Liver (tissue), 9 donors: ENCODE data around the gene C12orf75. TPM values are rescaled to one million over a fixed set of nuclear protein-coding genes. Genes with fewer than 3 reads are reported as not detected.

Experiments
- DNase-seq: peaks from one replicate; pipeline ENCODE4 v3.0.0-alpha.2; 2017; ENCODE audit warnings: low spot score
- H3K27ac ChIP-seq, 2 donors: one replicate each; pipeline ENCODE4 v1.7.0; 2013; ENCODE audit warnings: inconsistent platforms in 2 of 2, low read length in 2 of 2, control low read depth in 1 of 2, low read depth in 1 of 2, mild to moderate bottlenecking in 1 of 2
- H3K27me3 ChIP-seq, 4 donors: one replicate each; pipeline versions ENCODE4 v1.6.1 to v1.7.0; 2013; ENCODE audit warnings: low read length in 3 of 4, inconsistent platforms in 1 of 4, mild to moderate bottlenecking in 1 of 4, moderate library complexity in 1 of 4; ENCODE audit not compliant: control insufficient read depth in 4 of 4, insufficient read depth in 4 of 4
- H3K36me3 ChIP-seq, 4 donors: one replicate each; pipeline versions ENCODE4 v1.6.1 to v1.7.0; 2013; ENCODE audit warnings: low read length in 3 of 4, mild to moderate bottlenecking in 3 of 4, low read depth in 1 of 4, moderate library complexity in 1 of 4; ENCODE audit not compliant: control insufficient read depth in 4 of 4, insufficient read depth in 3 of 4
- H3K4me1 ChIP-seq, 4 donors: one replicate each; pipeline versions ENCODE4 v1.6.1 to v1.7.0; 2013; ENCODE audit warnings: low read length in 3 of 4, mild to moderate bottlenecking in 3 of 4, moderate library complexity in 1 of 4; ENCODE audit not compliant: control insufficient read depth in 4 of 4, insufficient read depth in 4 of 4
- H3K4me3 ChIP-seq, 3 donors: one replicate each; pipeline versions ENCODE4 v1.6.1 to v1.7.0; 2013; ENCODE audit warnings: low read length in 3 of 3, control low read depth in 1 of 3, low read depth in 1 of 3, mild to moderate bottlenecking in 1 of 3
- H3K9ac ChIP-seq, 2 donors: one replicate each; pipeline ENCODE4 v1.7.0; 2013; ENCODE audit warnings: low read length in 2 of 2, mild to moderate bottlenecking in 2 of 2, moderate library complexity in 2 of 2, control low read depth in 1 of 2, low read depth in 1 of 2
- H3K9me3 ChIP-seq, 4 donors: one replicate each; pipeline versions ENCODE4 v1.6.1 to v1.7.0; 2013; ENCODE audit warnings: low read length in 3 of 4; ENCODE audit not compliant: control insufficient read depth in 4 of 4
- ATF3 ChIP-seq: IDR thresholded peaks from 2 replicates; pipeline ENCODE4 v1.6.1; 2016; ENCODE audit warnings: antibody characterized with exemption
- CTCF ChIP-seq: fragments of 150-350 bp; IDR thresholded peaks from 2 replicates; pipeline ENCODE4 v1.5.1; 2017; ENCODE audit warnings: improper control_type of control experiment, low read depth, low read length; ENCODE audit not compliant: missing input control
- EGR1 ChIP-seq, 2 donors: IDR thresholded peaks; 2 replicates each; pipeline ENCODE4 v1.6.1; 2016 to 2018; ENCODE audit warnings: antibody characterized with exemption in 2 of 2, low read depth in 2 of 2
- FOXA1 ChIP-seq: IDR thresholded peaks from 2 replicates; pipeline ENCODE4 v1.6.1; 2016; ENCODE audit warnings: antibody characterized with exemption
- FOXA2 ChIP-seq: IDR thresholded peaks from 2 replicates; pipeline ENCODE4 v1.6.1; 2016; ENCODE audit warnings: antibody characterized with exemption
- GABPA ChIP-seq, 2 donors: IDR thresholded peaks in 1 of 2; conservative IDR thresholded peaks in 1 of 2; 2 replicates each; pipeline ENCODE4 v1.6.1; 2016; ENCODE audit warnings: antibody characterized with exemption in 2 of 2, mild to moderate bottlenecking in 1 of 2, moderate library complexity in 1 of 2
- HNF4A ChIP-seq, 2 donors: conservative IDR thresholded peaks; 2 replicates each; pipeline ENCODE4 v1.6.1; 2016; ENCODE audit warnings: antibody characterized with exemption in 2 of 2, mild to moderate bottlenecking in 2 of 2
- HNF4G ChIP-seq: IDR thresholded peaks from 2 replicates; pipeline ENCODE4 v1.6.1; 2016; ENCODE audit warnings: antibody characterized with exemption
- JUND ChIP-seq, 2 donors: IDR thresholded peaks; 2 replicates each; pipeline ENCODE4 v1.6.1; 2016; ENCODE audit warnings: antibody characterized with exemption in 2 of 2
- MAX ChIP-seq: IDR thresholded peaks from 2 replicates; pipeline ENCODE4 v1.6.1; 2016; ENCODE audit warnings: antibody characterized with exemption
- NR2F2 ChIP-seq: IDR thresholded peaks from 2 replicates; pipeline ENCODE4 v1.6.1; 2016; ENCODE audit warnings: antibody characterized with exemption
- RAD21 ChIP-seq, 2 donors: IDR thresholded peaks; 2 replicates each; pipeline ENCODE4 v1.6.1; 2016; ENCODE audit warnings: antibody characterized with exemption in 2 of 2, mild to moderate bottlenecking in 2 of 2
- REST ChIP-seq: IDR thresholded peaks from 2 replicates; pipeline ENCODE4 v1.6.1; 2016; ENCODE audit warnings: antibody characterized with exemption, mild to moderate bottlenecking
- RXRA ChIP-seq, 2 donors: IDR thresholded peaks; 2 replicates each; pipeline ENCODE4 v1.6.1; 2017 to 2018; ENCODE audit warnings: antibody characterized with exemption in 2 of 2, mild to moderate bottlenecking in 1 of 2
- SP1 ChIP-seq: IDR thresholded peaks from 2 replicates; pipeline ENCODE4 v1.6.1; 2018; ENCODE audit warnings: antibody characterized with exemption, mild to moderate bottlenecking
- TAF1 ChIP-seq: conservative IDR thresholded peaks from 2 replicates; pipeline ENCODE4 v1.6.1; 2016; ENCODE audit warnings: antibody characterized with exemption, mild to moderate bottlenecking
- YY1 ChIP-seq: IDR thresholded peaks from 2 replicates; pipeline ENCODE4 v1.6.1; 2016; ENCODE audit warnings: antibody characterized with exemption, mild to moderate bottlenecking
- ZBTB33 ChIP-seq: IDR thresholded peaks from 2 replicates; pipeline ENCODE4 v1.6.1; 2016; ENCODE audit warnings: antibody characterized with exemption
- WGBS: extraction: QIAGEN DNeasy Blood & Tissue Kit; methylation state at CpG from one replicate; pipeline ENCODE4 v1.1.7; 2013; 5-methylcytosine and 5-hydroxymethylcytosine counted together
- polyA plus RNA-seq, 2 donors: library from polyadenylated mRNA; stranded (reverse) in 1 of 2; unstranded in 1 of 2; fragments of 200-250 nt in 1 of 2; fragments of >200 nt in 1 of 2; fragmentation: Nextera tagmentation in 1 of 2; extraction: Ambion mirVana in 1 of 2; gene quantifications; one replicate each; pipeline versions ENCODE4 v1.2.1 to v1.2.3, GENCODE V29; 2013 to 2015
- total RNA-seq, 2 donors: library from RNA; depleted of rRNA; stranded (reverse); fragments of >200 nt; gene quantifications; one replicate each; pipeline ENCODE4 v1.2.3, GENCODE V29; 2014
- donor health status: healthy.
- donor health status: healthy.
- donor health status: healthy.
- donor health status: healthy.
- donor health status: healthy.

The C12orf75 gene
- total and polyA plus RNA-seq, 4 donors, result 1.2 to 3.9 (median 2.8) TPM

- no peaks in the 10 kb centered on the region for H3K27me3 ChIP-seq
- no peak overlapping the region for H3K9ac ChIP-seq
- TF ChIP-seq FOXA2, result no peak
- TF ChIP-seq YY1, result no peak
- TF ChIP-seq RAD21 (IDR thresholded peaks at IDR 0.05), result no peak
- TF ChIP-seq NR2F2, result no peak
- H3K4me3 ChIP-seq, result no peak overlapping the region
- DNase-seq, result no peak
- no peaks in the 10 kb centered on the region for H3K9me3 ChIP-seq
- H3K27ac ChIP-seq, result no peak overlapping the region
- no peaks in the 10 kb centered on the region for H3K36me3 ChIP-seq
- WGBS, result 92% methylated on average over 2 of the region's 2 CpGs
- peaks cover 3 to 22% (median 9%) of the 10 kb centered on the region in 4 donors for H3K4me1 ChIP-seq
Observed at GRCh38 chr12:105324704-105325103, 5.8 kb upstream of the C12orf75 start.

- no peak for TF ChIP-seq RXRA (IDR thresholded peaks at IDR 0.05)
- no peak for TF ChIP-seq HNF4A (conservative IDR thresholded peaks at IDR 0.05)
- no peak for TF ChIP-seq ATF3
- no peak for TF ChIP-seq JUND (IDR thresholded peaks at IDR 0.05)
- TF ChIP-seq EGR1 (IDR thresholded peaks at IDR 0.05; ENCODE audit: low read depth in 2 of 2), result no peak
- 97% methylated on average over 2 of the region's 2 CpGs for WGBS
- H3K36me3 ChIP-seq, result no peaks in the 10 kb centered on the region
- H3K27me3 ChIP-seq, result no peaks in the 10 kb centered on the region
- H3K4me1 ChIP-seq, result peaks cover 3 to 22% (median 10%) of the 10 kb centered on the region in 4 donors
- no peak for DNase-seq
- no peak overlapping the region for H3K9ac ChIP-seq
- H3K9me3 ChIP-seq, result no peaks in the 10 kb centered on the region
- H3K4me3 ChIP-seq, result no peak overlapping the region
- H3K27ac ChIP-seq, result no peak overlapping the region
Observed at GRCh38 chr12:105325117-105325516, 5.4 kb upstream of the C12orf75 start.

- 19% methylated on average over 9 of the region's 9 CpGs for WGBS
- H3K9ac ChIP-seq, result no peak overlapping the region
Observed at GRCh38 chr12:105329926-105330282, 587 bp upstream of the C12orf75 start.

More at GRCh38 chr12:105329926-105330282, 587 bp upstream of the C12orf75 start:
- Histone ChIP-seq H3K9me3 (no peaks in the 10 kb centered on the region), H3K4me3 (peak overlapping the region in 2 of 3 donors; percentile 44 to 85), H3K4me1 (peaks cover 2 to 9% (median 6%) of the 10 kb centered on the region in 4 donors), H3K27me3 (no peaks in the 10 kb centered on the region), H3K36me3 (no peaks in the 10 kb centered on the region), H3K27ac (no peak overlapping the region)
- DNase-seq, result no peak
- TF ChIP-seq JUND (IDR thresholded peaks at IDR 0.05) (no peak), FOXA2 (no peak), RXRA (IDR thresholded peaks at IDR 0.05) (no peak), SP1 (no peak), HNF4G (no peak), HNF4A (conservative IDR thresholded peaks at IDR 0.05) (no peak), RAD21 (IDR thresholded peaks at IDR 0.05) (no peak), YY1 (no peak), EGR1 (IDR thresholded peaks at IDR 0.05; ENCODE audit: low read depth in 2 of 2) (no peak), ZBTB33 (no peak), ATF3 (no peak), NR2F2 (no peak), FOXA1 (no peak), MAX (no peak), REST (no peak), TAF1 (no peak), CTCF (no peak), GABPA (IDR thresholded peaks at IDR 0.05 in 1 of 2, conservative IDR thresholded peaks at IDR 0.05 in 1 of 2) (no peak)
